Kidney (tissue), 14 donors: ENCODE results near the gene PSMB10. TPM values are rescaled to one million over a fixed set of nuclear protein-coding genes. Genes with fewer than 3 reads are reported as not detected.

Source experiments
- DNase-seq, 5 donors: peaks; one replicate each; pipeline ENCODE4 v3.0.0-alpha.2; 2013 to 2020
- FAIRE-seq: peaks from 2 replicates; lab custom pipeline; 2012; peaks lifted over from hg19 to GRCh38; lab: Jason Lieb, UNC
- H3K27ac ChIP-seq, 2 donors: one replicate each; pipeline ENCODE4 v1.7.0; 2013; ENCODE audit warnings: low read depth in 2 of 2, low read length in 2 of 2, inconsistent platforms in 1 of 2
- H3K27me3 ChIP-seq: one replicate; pipeline ENCODE4 v1.7.1; 2013; ENCODE audit warnings: low read length, inconsistent platforms; ENCODE audit not compliant: control insufficient read depth, insufficient read depth
- H3K36me3 ChIP-seq, 3 donors: one replicate each; pipeline versions ENCODE4 v1.7.0 to v1.7.1; 2013; ENCODE audit warnings: low read length in 3 of 3, control low read depth in 1 of 3, inconsistent platforms in 1 of 3; ENCODE audit not compliant: insufficient read depth in 3 of 3, control insufficient read depth in 2 of 3
- H3K4me1 ChIP-seq, 3 donors: one replicate each; pipeline versions ENCODE4 v1.7.0 to v1.7.1; 2013; ENCODE audit warnings: low read length in 3 of 3, inconsistent platforms in 1 of 3, low read depth in 1 of 3; ENCODE audit not compliant: control insufficient read depth in 2 of 3, insufficient read depth in 2 of 3
- H3K4me3 ChIP-seq, 3 donors: one replicate each; pipeline versions ENCODE4 v1.7.0 to v1.8.1; 2013; ENCODE audit warnings: low read length in 3 of 3, control low read depth in 1 of 3, inconsistent platforms in 1 of 3
- H3K9ac ChIP-seq, 3 donors: one replicate each; pipeline versions ENCODE4 v1.7.0 to v1.7.1; 2013; ENCODE audit warnings: low read length in 3 of 3, control low read depth in 1 of 3, inconsistent platforms in 1 of 3
- H3K9me3 ChIP-seq, 3 donors: one replicate each; pipeline versions ENCODE4 v1.7.0 to v1.7.1; 2013; ENCODE audit warnings: low read length in 3 of 3, control low read depth in 1 of 3, inconsistent platforms in 1 of 3; ENCODE audit not compliant: control insufficient read depth in 2 of 3, insufficient read depth in 1 of 3
- intact Hi-C: fragments of 100-400 bp; cut with DNase I; formaldehyde crosslinking; loops from one replicate; pipeline ENCODE4 v1.11.1; 2022
- polyA plus RNA-seq: library from polyadenylated mRNA; stranded (reverse); fragments of 350-450 nt; fragmentation: Illumina TruSeq; extraction: RNeasy Lipid Tissue Mini Kit (QIAGEN cat#74804); gene quantifications from one replicate; pipeline ENCODE4 v1.2.3, GENCODE V29; 2014; ENCODE audit warnings: low read depth, low replicate concordance; ENCODE audit not compliant: insufficient read depth
- total RNA-seq: library from RNA; stranded (reverse); fragmentation: NEBNext Ultra II Directional; extraction: Animal tissue kit (Norgen Biotek cat#: 25700); gene quantifications from one replicate; pipeline ENCODE4 v1.2.1, GENCODE V29; 2021
- TF ChIP-seq, protein P1 (sequence below): IDR thresholded peaks from 3 replicates; pipeline ENCODE4 v1.5.1; 2012; ENCODE audit warnings: mild to moderate bottlenecking, moderate library complexity, borderline replicate concordance; ENCODE audit not compliant: insufficient read depth; ENCODE audit errors: extremely low read depth
- donor health status: control.
- donor health status: control.
- donor health status: control.
- donor health status: control.
- donor health status: control.
- donor health status: DM: yes; HTN: yes; CAD: no.
- donor health status: Normal renal cell carcinoma (clear cell type).

PSMB10 gene
- total and polyA plus RNA-seq, 2 donors from 2014 or later: 76.4 to 78.6 TPM

GRCh38 chr16:67922740-67923139 lies 13.9 kb downstream of the PSMB10 start:
- H3K27me3 ChIP-seq: no peaks in the 10 kb centered on the region
- no peak for FAIRE-seq
- no peak overlapping the region for H3K4me3 ChIP-seq
- peaks cover 0 to 9% (median 0%) of the 10 kb centered on the region in 3 donors for H3K4me1 ChIP-seq
- H3K9me3 ChIP-seq: no peaks in the 10 kb centered on the region
- peaks cover 0 to 13% (median 0%) of the 10 kb centered on the region in 3 donors for H3K36me3 ChIP-seq
- no peak overlapping the region for H3K9ac ChIP-seq
- TF ChIP-seq, protein P1, sequence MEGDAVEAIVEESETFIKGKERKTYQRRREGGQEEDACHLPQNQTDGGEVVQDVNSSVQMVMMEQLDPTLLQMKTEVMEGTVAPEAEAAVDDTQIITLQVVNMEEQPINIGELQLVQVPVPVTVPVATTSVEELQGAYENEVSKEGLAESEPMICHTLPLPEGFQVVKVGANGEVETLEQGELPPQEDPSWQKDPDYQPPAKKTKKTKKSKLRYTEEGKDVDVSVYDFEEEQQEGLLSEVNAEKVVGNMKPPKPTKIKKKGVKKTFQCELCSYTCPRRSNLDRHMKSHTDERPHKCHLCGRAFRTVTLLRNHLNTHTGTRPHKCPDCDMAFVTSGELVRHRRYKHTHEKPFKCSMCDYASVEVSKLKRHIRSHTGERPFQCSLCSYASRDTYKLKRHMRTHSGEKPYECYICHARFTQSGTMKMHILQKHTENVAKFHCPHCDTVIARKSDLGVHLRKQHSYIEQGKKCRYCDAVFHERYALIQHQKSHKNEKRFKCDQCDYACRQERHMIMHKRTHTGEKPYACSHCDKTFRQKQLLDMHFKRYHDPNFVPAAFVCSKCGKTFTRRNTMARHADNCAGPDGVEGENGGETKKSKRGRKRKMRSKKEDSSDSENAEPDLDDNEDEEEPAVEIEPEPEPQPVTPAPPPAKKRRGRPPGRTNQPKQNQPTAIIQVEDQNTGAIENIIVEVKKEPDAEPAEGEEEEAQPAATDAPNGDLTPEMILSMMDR: no peak
- intact Hi-C loops: loop anchor here (10.0 kb wide), 2 partner anchors 108 to 248 kb away; no protein-coding TSS in a partner anchor
- no peak overlapping the region for H3K27ac ChIP-seq
- no peak for DNase-seq

DNA sequence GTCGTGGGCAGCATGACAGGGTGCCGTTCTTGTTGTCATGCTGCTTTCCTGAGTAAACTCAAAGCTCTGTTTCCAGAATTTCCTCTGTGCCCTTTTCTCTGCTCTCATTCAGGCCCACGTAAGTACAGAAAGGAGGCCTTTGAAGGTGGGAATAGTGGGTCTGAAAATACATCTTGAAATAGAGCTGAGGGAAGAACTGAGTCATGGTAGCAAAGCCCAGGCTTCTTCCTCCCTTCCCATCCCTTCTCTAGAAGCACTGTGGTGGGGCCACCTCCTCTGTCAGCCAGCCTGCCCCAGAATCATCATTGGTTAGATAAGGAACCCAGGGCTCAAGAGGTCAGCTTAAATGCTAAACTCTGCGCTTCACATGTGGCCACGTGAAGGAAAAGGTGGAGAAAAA lies 14.4 kb downstream of the PSMB10 start:
- Histone ChIP-seq H3K36me3 (peaks cover 0 to 14% (median 0%) of the 10 kb centered on the region in 3 donors), H3K27me3 (no peaks in the 10 kb centered on the region), H3K27ac (no peak overlapping the region), H3K9me3 (no peaks in the 10 kb centered on the region), H3K4me1 (peaks cover 0 to 13% (median 4%) of the 10 kb centered on the region in 3 donors), H3K4me3 (no peak overlapping the region), H3K9ac (no peak overlapping the region)
- intact Hi-C loops: loop anchor here (10.0 kb wide), 2 partner anchors 107 to 247 kb away; no protein-coding TSS in a partner anchor
- FAIRE-seq: no peak
- TF ChIP-seq, protein P1: no peak
- DNase-seq: no peak

GRCh38 chr16:67919622-67920221 lies 16.9 kb downstream of the PSMB10 start:
- FAIRE-seq: no peak

More at GRCh38 chr16:67919622-67920221, 16.9 kb downstream of the PSMB10 start:
- Histone ChIP-seq H3K4me1 (peaks cover 0 to 20% (median 16%) of the 10 kb centered on the region in 3 donors), H3K9me3 (no peaks in the 10 kb centered on the region), H3K27me3 (no peaks in the 10 kb centered on the region), H3K9ac (no peak overlapping the region), H3K36me3 (peaks cover 0 to 15% (median 0%) of the 10 kb centered on the region in 3 donors), H3K27ac (no peak overlapping the region), H3K4me3 (no peak overlapping the region)
- DNase-seq: no peak
- TF ChIP-seq, protein P1: no peak
- intact Hi-C loops: loop anchor here (10.0 kb wide), 2 partner anchors 105 to 245 kb away; no protein-coding TSS in a partner anchor
